Measurements from ENCODE around the gene ASH1L. TPM values are rescaled to one million over a fixed set of nuclear protein-coding genes. Genes with fewer than 3 reads are reported as not detected.

Gene ASH1L
- total and polyA plus RNA-seq, 9 of the 15 experiments (the other 6 are each of a cell fraction or from before 2014, with no cell fraction given) = 2.0 to 23.3 (median 14.6) TPM

DNA sequence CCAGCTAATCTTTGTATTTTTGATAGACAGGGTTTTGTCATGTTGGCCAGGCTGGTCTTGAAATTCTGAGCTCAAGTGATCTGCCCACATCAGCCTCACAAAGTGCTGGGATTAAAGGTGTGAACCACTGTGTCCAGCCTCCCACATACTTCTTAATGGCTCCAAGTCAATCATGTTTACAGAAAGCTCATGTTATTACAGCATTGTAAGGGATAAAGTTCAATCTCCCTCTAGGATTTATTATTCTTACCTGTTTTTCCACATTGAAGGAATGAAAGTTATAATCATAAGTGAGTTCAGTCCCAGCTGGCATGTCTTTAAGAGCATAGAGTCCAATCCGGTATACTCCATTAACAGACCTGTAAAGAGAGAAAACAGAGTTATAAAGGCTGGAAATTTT, 202.6 kb downstream of the ASH1L start:
- Histone ChIP-seq H3K36me3 (ENCODE audit: control insufficient read depth, insufficient read depth, low read length) (peaks cover 64% of the 10 kb centered on the region; the same call in 2 of the 3 replicates), H3K4me3 (no peak overlapping the region), H2AFZ (ENCODE audit: low read depth, low read length) (no peak overlapping the region), H3K4me1 (replicated peaks in 1 of 2; ENCODE audit: control insufficient read depth in 2 of 2, insufficient read depth in 2 of 2, low read length in 2 of 2) (no peaks in the 10 kb centered on the region), H3K79me2 (ENCODE audit: control insufficient read depth, insufficient read depth, low read length) (no peaks in the 10 kb centered on the region), H4K20me1 (replicated peaks; ENCODE audit: control insufficient read depth, insufficient read depth, low read length) (no peaks in the 10 kb centered on the region), H3K9me3 (replicated peaks; ENCODE audit: control insufficient read depth, insufficient read depth, low read depth, low read length) (no peaks in the 10 kb centered on the region), H3K27ac (ENCODE audit: extremely low read depth, low read depth, low read length) (no peak overlapping the region), H3K4me2 (ENCODE audit: insufficient read depth, low read length) (no peak overlapping the region), H3K9me1 (ENCODE audit: control insufficient read depth, insufficient read depth, low read length) (no peaks in the 10 kb centered on the region), H3K27me3 (ENCODE audit: control insufficient read depth in 2 of 2, insufficient read depth in 2 of 2, low read length in 2 of 2) (no peaks in the 10 kb centered on the region), H3K9ac (ENCODE audit: insufficient read depth in 1 of 2, low read depth in 2 of 2, low read length in 2 of 2) (no peak overlapping the region)
- CTCF ChIA-PET (ENCODE audit: low intra/inter-chr PET ratio) = no interaction called here
- FAIRE-seq (no peak), ATAC-seq (no peak), DNase-seq (ENCODE audit: extremely low read depth in 1 of 4, low spot score in 3 of 4) (no peak)
- 94% methylated on average over 1 of the region's 1 CpG for WGBS (ENCODE audit: insufficient coverage, low coverage, missing lambda C conversion rate)
- BruUV-seq (replicated peaks) = no TSS peak
- TF ChIP-seq GATAD2B (IDR thresholded peaks at IDR 0.05; ENCODE audit: borderline replicate concordance) (no peak), CEBPG (CRISPR knock-in tag; IDR thresholded peaks at IDR 0.05) (no peak), CEBPG (tag; conservative IDR thresholded peaks at IDR 0.05 in 1 of 2, IDR thresholded peaks at IDR 0.05 in 1 of 2) (no peak), RHOXF2B (CRISPR knock-in tag; conservative IDR thresholded peaks at IDR 0.05) (no peak), RBBP5 (IDR thresholded peaks at IDR 0.05; ENCODE audit: borderline replicate concordance, insufficient read depth, low read length, poor library complexity, severe bottlenecking) (no peak), KAT7 (CRISPR knock-in tag; IDR thresholded peaks at IDR 0.05; ENCODE audit: borderline replicate concordance) (no peak), ETS1 (conservative IDR thresholded peaks at IDR 0.05; ENCODE audit: control insufficient read depth, low read depth, low read length) (no peak), CSDE1 (IDR thresholded peaks at IDR 0.05) (no peak)
- intact Hi-C loops (cut with micrococcal nuclease) (no loop called here), in situ Hi-C loops (cut with MboI) (no loop called here)
- POLR2A ChIA-PET = interaction anchor here (1.1 kb wide), 1 partner anchor 13 kb away, joined by 3 read pairs; no protein-coding TSS in a partner anchor
